KMS-11 (cell line): ENCODE results near the gene CYSTM1.

Source experiments
- H2AFZ ChIP-seq: fragments of 200-600 bp; sonication (generic); 2 replicates; pipeline ENCODE4 v1.6.1; 2016; ENCODE audit warnings: antibody characterized with exemption, mixed run types, low read depth
- H3K27ac ChIP-seq: fragments of 200-600 bp; sonication (generic); 2 replicates; pipeline ENCODE4 v1.6.1; 2016; ENCODE audit warnings: mild to moderate bottlenecking, mixed run types
- H3K27me3 ChIP-seq: fragments of 200-600 bp; sonication (generic); 2 replicates; pipeline ENCODE4 v1.6.1; 2017; ENCODE audit warnings: mild to moderate bottlenecking, low read depth, mixed run types, moderate library complexity; ENCODE audit not compliant: insufficient read depth
- H3K36me3 ChIP-seq: fragments of 200-600 bp; sonication (generic); 2 replicates; pipeline ENCODE4 v1.6.1; 2017; ENCODE audit warnings: mild to moderate bottlenecking, mixed run types; ENCODE audit not compliant: insufficient read depth
- H3K4me1 ChIP-seq: fragments of 200-600 bp; sonication (generic); 2 replicates; pipeline ENCODE4 v1.6.1; 2016; ENCODE audit warnings: mild to moderate bottlenecking, low read depth, mixed run types; ENCODE audit not compliant: poor library complexity, severe bottlenecking
- H3K4me2 ChIP-seq: fragments of 200-600 bp; sonication (generic); 2 replicates; pipeline ENCODE4 v1.7.0; 2016; ENCODE audit warnings: mild to moderate bottlenecking, mixed run types
- H3K4me3 ChIP-seq: fragments of 200-600 bp; sonication (generic); IDR thresholded peaks from 2 replicates; pipeline ENCODE4 v1.6.1; 2017; ENCODE audit warnings: low read depth, low read length, mixed read lengths; ENCODE audit not compliant: insufficient read depth
- H3K79me2 ChIP-seq: fragments of 200-600 bp; sonication (generic); 2 replicates; pipeline ENCODE4 v1.6.1; 2016; ENCODE audit warnings: low read depth, mixed run types; ENCODE audit not compliant: insufficient read depth
- H3K9ac ChIP-seq: fragments of 200-600 bp; sonication (generic); 2 replicates; pipeline ENCODE4 v1.6.1; 2016; ENCODE audit warnings: mild to moderate bottlenecking, mixed run types
- H4K20me1 ChIP-seq: fragments of 200-600 bp; sonication (generic); 2 replicates; pipeline ENCODE4 v1.6.1; 2016; ENCODE audit warnings: mild to moderate bottlenecking, mixed run types; ENCODE audit not compliant: insufficient read depth
- TF ChIP-seq, protein P1 (sequence below): fragments of 200-600 bp; sonication (generic); conservative IDR thresholded peaks from 2 replicates; pipeline ENCODE4 v1.6.1; 2017; ENCODE audit warnings: low read depth, mild to moderate bottlenecking, antibody characterized with exemption, low read length, moderate library complexity, mixed read lengths

Gene CYSTM1

DNA sequence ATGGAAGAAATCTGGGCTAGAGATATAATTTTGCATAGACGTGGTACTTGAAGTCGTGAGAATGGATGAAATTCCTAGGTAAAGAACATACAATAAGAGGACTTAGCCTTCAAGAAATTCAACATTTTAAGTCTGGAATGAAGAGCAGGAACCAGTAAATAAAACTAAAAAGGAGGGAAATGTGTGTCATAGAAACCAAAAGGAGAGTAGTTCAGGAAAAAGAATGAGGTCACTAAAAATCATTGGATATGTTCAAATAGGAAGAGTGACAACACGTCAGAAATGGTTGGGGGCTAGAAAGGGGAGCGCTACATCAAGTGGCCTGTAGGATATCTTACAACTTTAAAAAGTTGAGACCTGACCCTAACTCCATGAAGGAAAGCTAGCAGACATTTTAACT lies 83.9 kb downstream of the CYSTM1 start:
- TF ChIP-seq, protein P1, sequence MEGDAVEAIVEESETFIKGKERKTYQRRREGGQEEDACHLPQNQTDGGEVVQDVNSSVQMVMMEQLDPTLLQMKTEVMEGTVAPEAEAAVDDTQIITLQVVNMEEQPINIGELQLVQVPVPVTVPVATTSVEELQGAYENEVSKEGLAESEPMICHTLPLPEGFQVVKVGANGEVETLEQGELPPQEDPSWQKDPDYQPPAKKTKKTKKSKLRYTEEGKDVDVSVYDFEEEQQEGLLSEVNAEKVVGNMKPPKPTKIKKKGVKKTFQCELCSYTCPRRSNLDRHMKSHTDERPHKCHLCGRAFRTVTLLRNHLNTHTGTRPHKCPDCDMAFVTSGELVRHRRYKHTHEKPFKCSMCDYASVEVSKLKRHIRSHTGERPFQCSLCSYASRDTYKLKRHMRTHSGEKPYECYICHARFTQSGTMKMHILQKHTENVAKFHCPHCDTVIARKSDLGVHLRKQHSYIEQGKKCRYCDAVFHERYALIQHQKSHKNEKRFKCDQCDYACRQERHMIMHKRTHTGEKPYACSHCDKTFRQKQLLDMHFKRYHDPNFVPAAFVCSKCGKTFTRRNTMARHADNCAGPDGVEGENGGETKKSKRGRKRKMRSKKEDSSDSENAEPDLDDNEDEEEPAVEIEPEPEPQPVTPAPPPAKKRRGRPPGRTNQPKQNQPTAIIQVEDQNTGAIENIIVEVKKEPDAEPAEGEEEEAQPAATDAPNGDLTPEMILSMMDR: no peak
- Histone ChIP-seq H3K36me3 (no peaks in the 10 kb centered on the region), H2AFZ (no peak overlapping the region), H3K27me3 (no peaks in the 10 kb centered on the region), H3K79me2 (no peaks in the 10 kb centered on the region), H3K27ac (no peak overlapping the region), H3K4me3 (no peak overlapping the region), H4K20me1 (no peaks in the 10 kb centered on the region), H3K4me1 (no peaks in the 10 kb centered on the region), H3K4me2 (no peak overlapping the region), H3K9ac (no peak overlapping the region)

DNA sequence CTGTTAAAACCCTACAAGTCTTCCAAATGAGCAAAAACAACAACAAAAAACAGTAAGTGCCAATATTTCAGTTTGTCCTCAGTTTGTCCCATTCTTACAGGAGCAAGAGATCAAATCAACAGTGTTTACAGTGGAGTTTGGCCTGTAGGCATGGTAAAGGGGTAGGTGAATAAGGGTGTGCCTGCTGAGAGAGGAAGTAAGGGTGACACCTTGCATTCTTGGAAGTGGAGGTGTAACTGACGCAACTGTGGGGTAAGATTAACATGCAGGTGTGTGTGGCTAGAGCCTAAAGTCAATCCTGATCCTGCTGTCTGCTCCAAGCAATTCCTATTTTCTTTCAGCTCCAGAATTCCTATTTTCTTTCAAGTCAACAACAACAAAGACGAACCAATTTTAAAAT lies 84.5 kb downstream of the CYSTM1 start:
- Histone ChIP-seq H3K4me3 (no peak overlapping the region), H3K27me3 (no peaks in the 10 kb centered on the region), H3K4me1 (peaks cover 4% of the 10 kb centered on the region), H3K36me3 (no peaks in the 10 kb centered on the region), H2AFZ (no peak overlapping the region), H3K79me2 (no peaks in the 10 kb centered on the region), H3K27ac (no peak overlapping the region), H3K9ac (no peak overlapping the region), H4K20me1 (no peaks in the 10 kb centered on the region), H3K4me2 (no peak overlapping the region)
- TF ChIP-seq, protein P1: no peak

DNA sequence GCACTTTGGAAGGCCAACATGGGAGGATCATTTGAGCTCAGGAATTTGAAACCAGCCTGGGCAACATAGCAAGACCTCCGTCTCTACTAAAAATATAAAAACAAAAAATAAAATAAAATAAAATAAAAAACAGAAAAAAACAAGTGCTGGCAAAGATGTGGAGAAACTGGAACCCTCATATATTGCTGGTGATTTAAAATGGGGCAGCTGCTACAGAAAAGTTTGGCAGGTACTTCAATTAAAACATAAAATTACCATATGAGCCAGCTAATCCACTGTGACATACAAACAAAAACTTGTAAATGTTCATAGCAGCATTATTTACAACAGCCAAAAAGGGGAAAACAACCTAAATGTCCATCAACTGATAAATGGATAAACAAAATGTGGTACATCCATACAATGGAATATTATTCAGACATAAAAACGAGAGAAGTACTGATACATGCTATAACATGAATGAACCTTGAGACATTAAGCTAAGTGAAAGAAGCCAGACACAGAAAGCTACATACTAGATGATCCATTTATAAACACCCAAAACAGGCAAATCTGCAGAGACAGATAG lies 85.2 kb downstream of the CYSTM1 start:
- no peaks in the 10 kb centered on the region for H3K79me2 ChIP-seq
- H3K27me3 ChIP-seq: no peaks in the 10 kb centered on the region
- TF ChIP-seq, protein P1: no peak
- H4K20me1 ChIP-seq: no peaks in the 10 kb centered on the region
- H2AFZ ChIP-seq: no peak overlapping the region
- H3K36me3 ChIP-seq: no peaks in the 10 kb centered on the region
- H3K4me1 ChIP-seq: peaks cover 11% of the 10 kb centered on the region
- no peak overlapping the region for H3K9ac ChIP-seq
- H3K4me2 ChIP-seq: no peak overlapping the region
- H3K27ac ChIP-seq: no peak overlapping the region
- no peak overlapping the region for H3K4me3 ChIP-seq

DNA sequence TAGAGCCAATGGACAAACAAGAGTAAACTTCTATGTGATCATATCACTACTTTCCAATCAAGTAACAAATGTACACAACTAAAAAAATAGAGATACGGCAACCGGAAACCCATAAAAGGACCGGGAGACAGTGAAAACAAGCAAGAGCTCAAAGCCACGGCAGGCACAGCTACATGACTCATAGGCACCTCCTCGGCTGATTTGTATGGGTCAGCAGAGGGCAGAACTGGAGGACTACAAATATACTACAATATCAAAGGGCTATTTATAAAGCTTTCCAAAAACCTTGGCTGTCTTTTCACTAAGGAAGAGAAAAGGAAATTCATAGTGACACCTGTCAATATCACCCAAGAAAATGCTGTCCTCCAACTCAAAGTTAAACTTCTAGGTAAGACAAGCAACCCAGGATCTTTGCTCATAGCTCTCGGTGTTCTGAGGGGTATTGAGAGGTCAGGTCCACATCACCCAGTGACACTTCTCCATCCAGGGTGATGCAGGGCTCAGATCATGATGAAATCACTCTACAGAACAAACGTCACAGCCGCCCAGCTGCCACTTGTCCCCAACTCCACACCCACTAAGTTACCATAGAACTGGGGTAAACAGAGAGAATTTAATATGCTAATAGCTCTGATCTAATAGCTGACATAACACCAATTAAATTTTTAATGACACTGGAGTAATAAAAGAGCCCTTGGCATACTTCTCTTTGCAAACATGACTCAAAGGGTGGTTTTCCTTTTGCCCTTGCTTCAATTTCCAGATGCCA lies 86.6 kb downstream of the CYSTM1 start:
- Histone ChIP-seq H3K36me3 (no peaks in the 10 kb centered on the region), H3K79me2 (no peaks in the 10 kb centered on the region), H3K9ac (no peak overlapping the region), H3K4me1 (peaks cover 25% of the 10 kb centered on the region), H2AFZ (no peak overlapping the region), H3K4me3 (no peak overlapping the region), H4K20me1 (no peaks in the 10 kb centered on the region), H3K27me3 (no peaks in the 10 kb centered on the region; the same call in 1 of the 2 replicates), H3K4me2 (no peak overlapping the region), H3K27ac (no peak overlapping the region)
- TF ChIP-seq, protein P1: no peak
